SJSA1 (cell line): Measurements from ENCODE around the gene FXYD3. TPM values are rescaled to one million over a fixed set of nuclear protein-coding genes. Genes with fewer than 3 reads are reported as not detected.

Experiments
- DNase-seq, 2 experiments: peaks; one replicate each; pipeline ENCODE4 v3.0.0-alpha.2; 2015 to 2020; ENCODE audit warnings: low spot score in 2 of 2, low read depth in 1 of 2
- H3K27ac ChIP-seq: fragments of 250-450 bp; sonication (Bioruptor Pico); 2 replicates; pipeline ENCODE4 v1.5.1; 2020; ENCODE audit warnings: mild to moderate bottlenecking, moderate library complexity
- H3K27me3 ChIP-seq: fragments of 250-450 bp; sonication (Bioruptor Pico); replicated peaks from 2 replicates; pipeline ENCODE4 v1.5.1; 2020; ENCODE audit warnings: mild to moderate bottlenecking, moderate library complexity
- H3K36me3 ChIP-seq: fragments of 250-450 bp; sonication (Bioruptor Pico); 2 replicates; pipeline ENCODE4 v1.5.1; 2020; ENCODE audit warnings: mild to moderate bottlenecking
- H3K4me1 ChIP-seq: fragments of 250-450 bp; sonication (Bioruptor Pico); replicated peaks from 2 replicates; pipeline ENCODE4 v1.6.1; 2021; ENCODE audit warnings: mild to moderate bottlenecking
- H3K4me3 ChIP-seq: fragments of 250-450 bp; sonication (Bioruptor Pico); 2 replicates; pipeline ENCODE4 v1.5.1; 2020; ENCODE audit warnings: mild to moderate bottlenecking
- H3K9me3 ChIP-seq: fragments of 250-450 bp; sonication (Bioruptor Pico); replicated peaks from 2 replicates; pipeline ENCODE4 v1.5.1; 2020; ENCODE audit warnings: mild to moderate bottlenecking
- total RNA-seq: library from RNA; depleted of rRNA; stranded (reverse); fragments of >200 nt; shearing (Covaris generic); gene quantifications from 2 replicates; pipeline ENCODE4 v1.2.3, GENCODE V29; 2014

The FXYD3 gene
- total RNA-seq, 1 experiment from 2014 or later, result not detected

GRCh38 chr19:35118268-35119020 is 2.8 kb downstream of the FXYD3 start:
- H3K27ac ChIP-seq, result no peak overlapping the region
- no peak for DNase-seq
- H3K9me3 ChIP-seq, result no peaks in the 10 kb centered on the region
- no peaks in the 10 kb centered on the region for H3K27me3 ChIP-seq
- H3K36me3 ChIP-seq, result no peaks in the 10 kb centered on the region
- H3K4me1 ChIP-seq, result no peaks in the 10 kb centered on the region
- H3K4me3 ChIP-seq, result no peak overlapping the region

GRCh38 chr19:35119091-35119490 is 3.5 kb downstream of the FXYD3 start:
- Histone ChIP-seq H3K4me3 (no peak overlapping the region), H3K4me1 (peaks cover 2% of the 10 kb centered on the region), H3K9me3 (no peaks in the 10 kb centered on the region), H3K27me3 (no peaks in the 10 kb centered on the region), H3K36me3 (no peaks in the 10 kb centered on the region), H3K27ac (no peak overlapping the region)
- no peak for DNase-seq

- H3K4me1 ChIP-seq, result peaks cover 8% of the 10 kb centered on the region
- H3K36me3 ChIP-seq, result no peaks in the 10 kb centered on the region
- no peak for DNase-seq
- no peak overlapping the region for H3K4me3 ChIP-seq
- no peaks in the 10 kb centered on the region for H3K27me3 ChIP-seq
- H3K27ac ChIP-seq, result no peak overlapping the region
- H3K9me3 ChIP-seq, result no peaks in the 10 kb centered on the region
These were observed 4.0 kb downstream of the FXYD3 start for GRCh38 chr19:35119578-35120155.

- no peaks in the 10 kb centered on the region for H3K27me3 ChIP-seq
- H3K9me3 ChIP-seq, result no peaks in the 10 kb centered on the region
- no peak overlapping the region for H3K27ac ChIP-seq
- no peak for DNase-seq
- no peaks in the 10 kb centered on the region for H3K36me3 ChIP-seq
- H3K4me3 ChIP-seq, result no peak overlapping the region
- peaks cover 12% of the 10 kb centered on the region for H3K4me1 ChIP-seq
These were observed 4.9 kb downstream of the FXYD3 start for GRCh38 chr19:35120492-35120891.

- Histone ChIP-seq H3K27me3 (no peaks in the 10 kb centered on the region), H3K27ac (no peak overlapping the region), H3K4me3 (no peak overlapping the region), H3K9me3 (no peaks in the 10 kb centered on the region), H3K36me3 (no peaks in the 10 kb centered on the region), H3K4me1 (peaks cover 12% of the 10 kb centered on the region)
- no peak for DNase-seq
These were observed 5.3 kb downstream of the FXYD3 start for GRCh38 chr19:35120898-35121297.

- no peaks in the 10 kb centered on the region for H3K9me3 ChIP-seq
- H3K4me3 ChIP-seq, result no peak overlapping the region
- H3K27ac ChIP-seq, result no peak overlapping the region
- H3K27me3 ChIP-seq, result no peaks in the 10 kb centered on the region
- DNase-seq, result no peak
- no peaks in the 10 kb centered on the region for H3K36me3 ChIP-seq
- peaks cover 12% of the 10 kb centered on the region for H3K4me1 ChIP-seq
These were observed 7.3 kb downstream of the FXYD3 start for GRCh38 chr19:35122687-35123551.

GRCh38 chr19:35123573-35123972 is 8.0 kb downstream of the FXYD3 start:
- H3K4me1 ChIP-seq, result peaks cover 12% of the 10 kb centered on the region
- H3K9me3 ChIP-seq, result no peaks in the 10 kb centered on the region
- no peaks in the 10 kb centered on the region for H3K27me3 ChIP-seq
- H3K36me3 ChIP-seq, result no peaks in the 10 kb centered on the region
- no peak for DNase-seq
- H3K4me3 ChIP-seq, result no peak overlapping the region
- no peak overlapping the region for H3K27ac ChIP-seq

- peaks cover 12% of the 10 kb centered on the region for H3K4me1 ChIP-seq
- no peaks in the 10 kb centered on the region for H3K9me3 ChIP-seq
- no peaks in the 10 kb centered on the region for H3K27me3 ChIP-seq
- peak; percentile 86 to 93 for DNase-seq
- H3K4me3 ChIP-seq, result peak overlapping the region; percentile 38
- H3K27ac ChIP-seq, result no peak overlapping the region
- H3K36me3 ChIP-seq, result no peaks in the 10 kb centered on the region
These were observed 8.8 kb downstream of the FXYD3 start for GRCh38 chr19:35124098-35125060.

- Histone ChIP-seq H3K27me3 (no peaks in the 10 kb centered on the region), H3K9me3 (no peaks in the 10 kb centered on the region), H3K36me3 (no peaks in the 10 kb centered on the region), H3K4me1 (peaks cover 12% of the 10 kb centered on the region), H3K27ac (no peak overlapping the region), H3K4me3 (no peak overlapping the region)
- no peak for DNase-seq
These were observed 9.7 kb downstream of the FXYD3 start for GRCh38 chr19:35125270-35125717.

GRCh38 chr19:35125749-35126623 is 10.4 kb downstream of the FXYD3 start:
- Histone ChIP-seq H3K4me3 (no peak overlapping the region), H3K27me3 (no peaks in the 10 kb centered on the region), H3K4me1 (peaks cover 12% of the 10 kb centered on the region), H3K27ac (no peak overlapping the region), H3K9me3 (no peaks in the 10 kb centered on the region), H3K36me3 (no peaks in the 10 kb centered on the region)
- DNase-seq, result no peak

- no peak for DNase-seq
These were observed 11.0 kb downstream of the FXYD3 start for GRCh38 chr19:35126624-35126959.

GRCh38 chr19:35127871-35128270 is 12.2 kb downstream of the FXYD3 start:
- no peaks in the 10 kb centered on the region for H3K27me3 ChIP-seq
- no peak for DNase-seq
- H3K9me3 ChIP-seq, result no peaks in the 10 kb centered on the region
- no peak overlapping the region for H3K27ac ChIP-seq
- H3K4me1 ChIP-seq, result peaks cover 12% of the 10 kb centered on the region
- no peak overlapping the region for H3K4me3 ChIP-seq
- no peaks in the 10 kb centered on the region for H3K36me3 ChIP-seq

More at GRCh38 chr19:35126624-35126959, 11.0 kb downstream of the FXYD3 start:
- Histone ChIP-seq H3K4me1 (peaks cover 12% of the 10 kb centered on the region), H3K27me3 (no peaks in the 10 kb centered on the region), H3K9me3 (no peaks in the 10 kb centered on the region), H3K27ac (no peak overlapping the region), H3K4me3 (no peak overlapping the region), H3K36me3 (no peaks in the 10 kb centered on the region)
